Activated T-helper 1 cell treated with Interleukin-2 at 50 U/mL for 16 hours (primary cell): Measurements from ENCODE around the gene OPHN1.

Experiments
- DNase-seq: peaks from one replicate; pipeline ENCODE4 v3.0.0-alpha.2; 2020; ENCODE audit warnings: low read depth

The OPHN1 gene

DNA sequence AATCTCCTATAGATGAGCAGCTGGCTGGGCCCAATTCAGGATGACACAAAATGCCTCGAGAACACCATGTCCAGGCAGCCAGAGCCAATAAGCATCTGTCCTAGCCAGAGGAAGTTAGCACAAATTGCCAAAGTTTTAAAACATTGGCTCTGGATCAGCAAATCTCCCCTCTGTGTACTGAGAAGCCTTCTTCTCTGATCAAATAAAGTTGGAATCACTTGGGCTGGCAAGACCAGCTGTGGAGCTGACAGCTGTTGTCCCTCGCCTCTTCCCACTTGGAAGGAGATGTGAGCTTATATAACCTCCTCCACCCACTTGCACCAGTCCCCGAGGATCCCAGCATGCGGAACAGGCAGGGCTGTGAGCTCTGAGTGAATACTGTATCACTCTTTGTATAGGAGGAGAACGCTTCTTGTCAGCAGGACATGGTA, 183.9 kb downstream of the OPHN1 start:
- no peak for DNase-seq

GRCh38 chrX:68238568-68238967, 194.7 kb downstream of the OPHN1 start:
- DNase-seq, result no peak

- no peak for DNase-seq
Observed at GRCh38 chrX:68234171-68234910, 199.0 kb downstream of the OPHN1 start.

- DNase-seq, result no peak
Observed at GRCh38 chrX:68232206-68232605, 201.1 kb downstream of the OPHN1 start.

DNA sequence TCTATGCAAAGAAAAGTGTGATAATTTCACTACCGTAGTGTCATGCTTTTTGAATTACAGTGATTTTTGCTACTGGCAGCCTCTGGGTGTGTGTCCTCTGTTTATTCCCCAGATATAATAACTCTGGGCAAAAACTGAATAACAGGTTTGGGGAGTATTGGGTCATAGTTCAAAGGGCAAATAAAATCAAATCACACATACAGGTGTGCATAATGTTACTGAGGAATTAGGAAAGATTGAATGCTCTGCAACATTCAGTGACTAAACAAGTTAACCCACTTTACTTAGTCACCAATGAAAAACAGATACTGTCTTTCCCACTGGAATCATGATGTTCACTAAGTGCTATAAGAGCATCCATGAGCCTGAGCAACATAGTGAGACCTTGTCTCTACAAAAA, 224.3 kb downstream of the OPHN1 start:
- no peak for DNase-seq

DNA sequence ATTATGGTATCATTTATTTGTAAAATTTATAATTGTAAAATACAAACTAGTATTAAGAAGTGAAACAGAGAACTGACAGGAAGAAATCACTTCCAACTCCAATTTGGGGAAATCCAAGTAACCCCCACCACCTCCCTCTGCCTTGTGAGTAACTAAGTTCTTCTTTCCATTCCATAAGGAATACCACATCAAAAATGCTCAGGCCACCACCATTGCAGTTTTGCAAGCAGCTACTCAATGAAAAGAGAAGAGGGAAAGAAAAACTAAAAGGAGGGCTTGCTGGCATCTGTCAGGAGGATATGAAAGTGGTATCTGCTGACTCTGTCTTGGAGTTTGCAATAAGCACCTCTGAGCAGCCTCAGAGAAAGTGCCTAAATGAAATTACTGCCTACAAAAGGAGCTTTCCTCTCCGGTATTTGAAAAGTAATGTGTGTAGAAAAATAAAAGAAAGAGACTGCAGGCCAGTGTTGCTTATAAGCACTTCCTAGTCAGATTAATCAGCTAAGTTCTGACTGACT, 228.7 kb downstream of the OPHN1 start:
- no peak for DNase-seq

DNA sequence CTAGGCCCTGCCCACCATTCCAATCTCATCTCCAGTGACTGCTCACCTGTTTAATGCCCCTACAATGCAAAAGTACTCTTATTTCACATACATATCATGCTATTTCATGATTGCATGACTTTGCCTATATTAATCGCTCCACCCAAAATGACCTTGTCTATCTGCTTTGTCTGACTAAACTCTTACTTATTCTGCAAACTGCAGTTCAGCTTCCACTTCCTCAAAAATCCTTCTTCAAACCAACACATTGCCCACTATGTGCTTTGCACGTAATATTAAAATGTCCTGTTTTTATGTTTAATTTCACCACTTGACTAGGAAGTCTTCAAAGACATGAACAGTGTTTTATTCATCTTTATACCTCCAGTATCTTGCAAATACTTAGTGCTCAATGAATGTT, 229.6 kb downstream of the OPHN1 start:
- no peak for DNase-seq

DNA sequence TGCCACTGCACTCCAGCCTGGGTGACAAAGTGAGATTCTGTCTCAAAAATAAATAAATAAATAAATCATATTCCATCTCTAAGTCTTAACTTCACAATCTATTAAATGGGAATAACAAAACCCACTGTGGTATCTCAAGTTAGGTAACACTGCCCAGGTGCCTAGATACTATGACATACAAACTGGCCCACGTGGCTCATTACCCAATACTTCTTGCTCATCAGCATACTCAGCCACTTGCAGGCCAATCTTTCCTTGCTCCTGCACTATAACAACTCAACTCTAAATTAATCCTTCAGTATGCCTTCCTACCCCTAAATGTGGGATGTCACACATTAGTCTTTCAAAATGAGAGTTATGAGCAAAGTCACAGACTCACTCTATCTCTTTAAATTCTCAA, 230.1 kb downstream of the OPHN1 start:
- DNase-seq, result no peak

- DNase-seq, result no peak
Observed at GRCh38 chrX:68199062-68199848, 234.0 kb downstream of the OPHN1 start.

DNA sequence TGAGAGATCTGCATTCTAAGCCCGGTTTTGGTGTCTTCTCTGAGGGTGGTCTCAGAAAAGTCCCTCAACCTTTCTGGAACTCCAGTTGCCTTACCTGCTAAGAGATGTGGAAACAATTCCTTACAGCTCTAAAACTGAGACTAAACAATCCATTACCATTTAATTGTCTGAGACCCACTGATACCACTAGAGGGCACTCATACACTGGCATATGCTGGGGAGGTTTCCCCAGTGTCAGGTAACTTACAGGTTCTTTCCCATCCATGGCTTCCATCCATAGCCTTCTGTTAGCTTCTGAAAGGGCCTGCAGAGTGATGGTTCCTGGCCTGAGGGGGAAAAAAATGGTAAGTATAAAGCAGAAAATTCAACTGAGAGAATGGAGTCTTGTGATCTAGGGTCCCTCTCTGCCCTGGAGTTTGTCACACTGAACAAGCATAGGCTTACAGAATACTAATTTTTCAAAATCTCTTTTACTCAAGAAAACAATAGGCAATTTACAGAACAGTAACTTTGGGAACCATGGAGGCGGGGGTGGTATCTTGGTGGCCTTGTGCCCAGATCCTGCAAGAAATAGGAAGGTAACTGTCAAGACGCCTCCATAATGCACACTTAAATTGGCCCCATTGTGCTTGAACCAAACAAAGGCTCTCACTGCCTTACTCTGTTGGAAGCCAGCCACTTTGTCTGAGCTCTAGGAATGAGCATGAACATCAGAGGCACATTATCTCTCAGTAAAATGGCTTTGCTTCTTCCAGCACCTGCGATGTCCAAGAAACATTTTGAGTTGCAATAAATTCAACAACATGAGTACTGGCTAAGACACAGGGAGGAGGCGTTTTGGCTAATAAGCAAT, 236.1 kb downstream of the OPHN1 start:
- DNase-seq, result no peak

GRCh38 chrX:68195561-68195960, 237.7 kb downstream of the OPHN1 start:
- DNase-seq, result no peak

GRCh38 chrX:68193786-68194185, 239.5 kb downstream of the OPHN1 start:
- no peak for DNase-seq

GRCh38 chrX:68193234-68193633, 240.1 kb downstream of the OPHN1 start:
- DNase-seq, result no peak

DNA sequence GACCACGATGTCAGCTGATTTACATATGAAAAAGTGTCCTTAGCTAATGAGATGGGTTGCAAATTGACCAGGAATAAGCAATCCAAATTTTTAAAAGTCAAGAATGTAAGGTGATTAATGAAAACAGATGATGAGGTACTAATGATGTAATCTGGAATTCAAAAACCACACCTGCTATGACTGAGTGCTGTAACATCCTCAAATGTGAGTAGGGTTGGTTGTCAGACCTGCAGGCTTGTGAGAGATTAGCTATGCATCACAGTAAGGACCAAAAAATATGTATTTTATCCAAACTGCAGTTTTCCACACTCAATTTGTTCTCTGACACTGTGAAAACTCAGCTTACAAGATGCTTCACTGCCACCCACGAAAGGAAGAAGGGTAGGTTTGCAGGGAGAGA, 242.5 kb downstream of the OPHN1 start:
- no peak for DNase-seq

- no peak for DNase-seq
Observed at GRCh38 chrX:68186552-68187262, 246.6 kb downstream of the OPHN1 start.

DNA sequence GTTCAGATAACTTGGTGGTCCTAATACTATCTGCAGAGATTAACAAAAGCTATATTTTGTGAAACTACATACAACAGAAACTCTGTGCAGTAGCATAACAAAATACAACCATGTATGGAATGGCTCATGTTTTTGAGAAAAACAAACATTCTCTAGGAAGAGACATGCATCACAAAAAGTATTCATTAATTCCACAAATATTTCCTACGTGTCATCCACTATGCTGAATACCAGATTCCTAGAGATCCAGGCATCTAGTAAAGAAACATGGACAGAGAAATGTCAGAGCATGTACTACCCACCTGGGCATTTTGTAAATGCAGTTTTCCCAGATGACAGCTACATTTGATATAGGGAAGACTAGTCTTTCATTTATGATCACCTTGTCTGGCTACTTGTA, 248.1 kb downstream of the OPHN1 start:
- no peak for DNase-seq

DNA sequence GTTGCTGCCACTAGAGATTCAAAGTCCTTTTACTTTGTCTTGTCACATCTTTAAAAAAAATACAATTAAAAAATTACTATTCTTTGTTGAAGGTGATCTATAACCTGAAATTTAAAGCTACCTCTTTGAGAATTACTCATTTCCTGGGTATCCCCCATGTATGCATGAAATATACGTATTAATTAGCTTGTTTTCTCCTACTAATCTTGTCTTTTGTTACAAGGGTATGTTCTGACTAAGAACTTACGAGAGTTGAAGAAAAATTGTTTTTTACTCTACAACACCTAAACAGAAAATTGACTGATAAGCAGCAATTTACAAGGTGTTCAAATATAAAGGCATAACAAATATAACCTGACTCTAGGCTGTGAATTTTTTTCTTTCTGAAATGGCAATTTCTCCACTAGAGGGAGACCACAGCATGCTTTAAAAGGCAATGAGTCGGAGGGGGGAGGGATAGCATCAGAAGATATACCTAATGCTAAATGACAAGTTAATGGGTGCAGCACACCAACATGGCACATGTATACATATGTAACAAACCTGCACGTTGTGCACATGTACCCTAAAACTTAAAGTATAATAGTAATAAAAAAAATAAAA, 249.6 kb downstream of the OPHN1 start:
- DNase-seq, result no peak

DNA sequence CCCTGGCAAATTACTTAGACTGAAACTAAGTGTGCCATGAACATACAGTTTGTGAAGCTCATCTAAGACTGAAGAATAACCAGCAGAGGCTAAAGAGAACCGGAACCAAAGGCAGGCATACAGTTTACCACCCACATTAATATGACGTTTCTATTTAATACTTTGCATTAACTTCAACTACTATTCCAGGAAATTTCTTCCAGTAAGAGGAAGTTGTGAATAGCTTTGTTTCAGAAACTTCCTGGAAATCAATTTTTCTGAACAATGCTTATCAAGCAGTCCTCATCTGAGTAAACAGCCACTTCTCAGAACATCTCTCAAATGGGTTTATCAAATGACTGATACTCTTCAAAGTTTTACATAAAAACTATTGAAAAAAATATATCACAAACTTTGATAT, 252.7 kb downstream of the OPHN1 start:
- DNase-seq, result no peak

DNA sequence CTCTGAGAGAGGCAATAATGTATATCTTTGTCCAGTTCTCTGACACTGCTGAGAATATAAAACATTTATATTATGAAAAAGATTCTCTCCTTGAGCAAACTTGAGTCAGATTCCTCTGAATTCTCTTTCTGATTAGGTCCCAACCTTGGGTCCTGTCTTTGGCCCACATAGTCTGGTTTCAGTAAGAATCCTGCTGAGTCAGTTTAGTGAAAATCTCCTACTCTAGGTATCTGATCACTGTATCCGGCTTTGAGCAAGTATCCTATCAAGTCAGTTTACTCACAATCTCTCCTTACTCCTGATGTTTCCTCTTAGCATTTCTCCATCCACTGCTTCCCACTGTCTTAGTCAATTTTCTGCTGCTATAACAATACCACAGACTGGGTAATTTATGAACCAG, 253.9 kb downstream of the OPHN1 start:
- no peak for DNase-seq

GRCh38 chrX:68177542-68177941, 255.8 kb downstream of the OPHN1 start:
- no peak for DNase-seq

- DNase-seq, result no peak
Observed at GRCh38 chrX:68175562-68175961, 257.7 kb downstream of the OPHN1 start.
